ENCODE measurements around the gene LACTBL1. TPM values are rescaled to one million over a fixed set of nuclear protein-coding genes. Genes with fewer than 3 reads are reported as not detected.
A peak's percentile ranks its signal among the peaks of the same experiment; 100 is the strongest.

The LACTBL1 gene
- total and polyA plus RNA-seq, 2 donors (not counting 1 experiment from before 2014, with no cell fraction given): not detected

DNA sequence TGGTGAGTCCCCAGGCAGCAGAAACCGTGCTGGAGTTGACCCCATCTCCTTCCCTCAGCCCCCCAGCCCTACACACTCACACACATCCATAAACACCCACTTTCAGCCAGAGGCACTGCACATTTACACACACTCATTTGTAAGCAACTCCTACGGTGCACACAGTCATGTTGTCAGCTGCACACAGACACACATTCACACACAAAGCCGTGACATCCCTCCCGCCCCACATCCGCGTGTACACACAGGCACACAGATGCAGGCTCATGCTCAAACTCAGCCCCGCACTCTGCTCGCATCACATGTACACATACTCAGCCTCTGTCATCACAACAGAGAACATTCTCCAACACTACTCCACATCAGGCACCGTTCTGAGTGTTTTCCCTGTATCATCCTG lies 47.6 kb downstream of the LACTBL1 start:
- Histone ChIP-seq H4K20me1 (ENCODE audit: control insufficient read depth, extremely low read depth, insufficient read depth, low read length) (no peaks in the 10 kb centered on the region), H3K36me3 (ENCODE audit: control insufficient read depth, insufficient read depth, low read length) (no peaks in the 10 kb centered on the region), H3K4me3 (replicated peaks in 1 of 4; ENCODE audit: control extremely low read depth in 1 of 4, insufficient read depth in 1 of 4, low read depth in 3 of 4, low read length in 4 of 4) (no peak overlapping the region), H3K9ac (ENCODE audit: insufficient read depth, low read length) (no peak overlapping the region), H3K4me2 (ENCODE audit: extremely low read depth, insufficient read depth, low read length) (no peak overlapping the region), H3K9me3 (ENCODE audit: control insufficient read depth, insufficient read depth, low read depth, low read length) (peaks cover 2% of the 10 kb centered on the region), H3K27ac (ENCODE audit: insufficient read depth, low read length) (no peak overlapping the region), H3K4me1 (ENCODE audit: control insufficient read depth, extremely low read depth, insufficient read depth, low read length) (no peaks in the 10 kb centered on the region), H3K27me3 (ENCODE audit: control insufficient read depth, insufficient read depth, low read length) (peaks cover 10% of the 10 kb centered on the region), H3K79me2 (ENCODE audit: control insufficient read depth, insufficient read depth, low read length) (no peaks in the 10 kb centered on the region), H2AFZ (ENCODE audit: low read length) (no peak overlapping the region)
- no peak for DNase-seq (ENCODE audit: low read depth in 2 of 2)
- TF ChIP-seq, protein P1, sequence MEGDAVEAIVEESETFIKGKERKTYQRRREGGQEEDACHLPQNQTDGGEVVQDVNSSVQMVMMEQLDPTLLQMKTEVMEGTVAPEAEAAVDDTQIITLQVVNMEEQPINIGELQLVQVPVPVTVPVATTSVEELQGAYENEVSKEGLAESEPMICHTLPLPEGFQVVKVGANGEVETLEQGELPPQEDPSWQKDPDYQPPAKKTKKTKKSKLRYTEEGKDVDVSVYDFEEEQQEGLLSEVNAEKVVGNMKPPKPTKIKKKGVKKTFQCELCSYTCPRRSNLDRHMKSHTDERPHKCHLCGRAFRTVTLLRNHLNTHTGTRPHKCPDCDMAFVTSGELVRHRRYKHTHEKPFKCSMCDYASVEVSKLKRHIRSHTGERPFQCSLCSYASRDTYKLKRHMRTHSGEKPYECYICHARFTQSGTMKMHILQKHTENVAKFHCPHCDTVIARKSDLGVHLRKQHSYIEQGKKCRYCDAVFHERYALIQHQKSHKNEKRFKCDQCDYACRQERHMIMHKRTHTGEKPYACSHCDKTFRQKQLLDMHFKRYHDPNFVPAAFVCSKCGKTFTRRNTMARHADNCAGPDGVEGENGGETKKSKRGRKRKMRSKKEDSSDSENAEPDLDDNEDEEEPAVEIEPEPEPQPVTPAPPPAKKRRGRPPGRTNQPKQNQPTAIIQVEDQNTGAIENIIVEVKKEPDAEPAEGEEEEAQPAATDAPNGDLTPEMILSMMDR (conservative IDR thresholded peaks at IDR 0.05 in 1 of 2, IDR thresholded peaks at IDR 0.05 in 1 of 2; ENCODE audit: low read depth in 1 of 2, low read length in 2 of 2): no peak
- no peak for TF ChIP-seq EZH2 (IDR thresholded peaks at IDR 0.05; ENCODE audit: low read length, missing control alignments)

DNA sequence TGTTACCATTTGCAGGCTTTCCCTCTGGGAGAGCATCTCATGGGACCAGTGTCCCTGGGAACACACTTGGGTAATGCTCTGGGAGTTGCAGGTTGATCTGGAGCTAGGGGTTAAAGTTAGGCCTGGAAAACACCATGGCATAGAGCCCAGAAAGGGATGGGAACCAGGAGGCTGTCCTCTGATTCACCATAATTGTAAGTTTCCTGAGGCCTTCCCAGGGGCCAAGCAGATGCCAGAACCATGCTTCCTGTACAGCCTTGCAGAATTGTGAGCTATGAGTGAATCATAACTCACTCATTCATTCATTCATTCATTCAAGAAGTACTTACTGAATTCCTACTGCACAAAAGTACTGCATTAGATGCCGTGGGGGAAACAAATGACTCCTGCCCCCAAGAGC lies 50.0 kb downstream of the LACTBL1 start:
- Histone ChIP-seq H3K27me3 (ENCODE audit: control insufficient read depth, insufficient read depth, low read length) (peaks cover 5% of the 10 kb centered on the region), H3K36me3 (ENCODE audit: control insufficient read depth, insufficient read depth, low read length) (no peaks in the 10 kb centered on the region), H3K4me3 (replicated peaks in 1 of 4; ENCODE audit: control extremely low read depth in 1 of 4, insufficient read depth in 1 of 4, low read depth in 3 of 4, low read length in 4 of 4) (no peak overlapping the region), H3K9ac (ENCODE audit: insufficient read depth, low read length) (no peak overlapping the region), H3K4me2 (ENCODE audit: extremely low read depth, insufficient read depth, low read length) (no peak overlapping the region), H3K9me3 (ENCODE audit: control insufficient read depth, insufficient read depth, low read depth, low read length) (peaks cover 2% of the 10 kb centered on the region), H2AFZ (ENCODE audit: low read length) (no peak overlapping the region), H3K79me2 (ENCODE audit: control insufficient read depth, insufficient read depth, low read length) (no peaks in the 10 kb centered on the region), H3K4me1 (ENCODE audit: control insufficient read depth, extremely low read depth, insufficient read depth, low read length) (no peaks in the 10 kb centered on the region), H4K20me1 (ENCODE audit: control insufficient read depth, extremely low read depth, insufficient read depth, low read length) (no peaks in the 10 kb centered on the region), H3K27ac (ENCODE audit: insufficient read depth, low read length) (no peak overlapping the region)
- DNase-seq (ENCODE audit: low read depth in 2 of 2): peak; percentile 8 to 26
- TF ChIP-seq EZH2 (IDR thresholded peaks at IDR 0.05; ENCODE audit: low read length, missing control alignments): no peak
- TF ChIP-seq, protein P1 (conservative IDR thresholded peaks at IDR 0.05 in 1 of 2, IDR thresholded peaks at IDR 0.05 in 1 of 2; ENCODE audit: low read depth in 1 of 2, low read length in 2 of 2): no peak

DNA sequence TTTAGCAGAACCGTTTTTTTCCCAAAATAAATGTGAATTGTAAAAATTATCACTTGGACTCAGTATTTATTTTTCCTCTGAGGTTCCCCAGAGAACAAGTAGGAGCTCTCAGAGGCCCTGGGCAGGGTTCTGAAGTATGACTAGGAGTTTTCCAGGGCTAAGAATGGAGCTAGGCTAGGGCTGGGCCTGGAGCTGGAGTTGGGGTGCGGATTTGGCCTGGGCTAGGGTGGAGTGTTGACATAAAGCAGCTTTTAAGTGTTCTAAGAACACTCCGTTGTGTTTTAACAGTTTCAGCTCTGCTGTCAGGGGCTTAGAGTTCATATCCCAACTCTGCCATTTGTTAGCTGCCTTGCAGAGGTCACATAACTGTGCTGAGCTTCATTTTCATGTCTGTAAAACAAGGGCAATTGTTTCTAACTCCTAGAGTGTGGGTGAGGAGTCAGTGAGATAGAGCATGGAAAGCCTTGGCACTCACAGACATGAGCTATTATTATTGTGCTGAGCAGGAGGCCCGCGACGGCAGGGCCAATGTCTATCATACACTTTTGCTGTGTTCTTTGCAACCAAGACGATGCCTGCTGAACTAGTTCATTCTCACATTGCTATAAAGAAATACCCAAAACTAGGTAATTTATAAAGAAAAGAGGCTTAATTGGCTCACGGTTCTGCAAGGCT lies 51.1 kb downstream of the LACTBL1 start:
- Histone ChIP-seq H3K4me3 (replicated peaks in 1 of 4; ENCODE audit: control extremely low read depth in 1 of 4, insufficient read depth in 1 of 4, low read depth in 3 of 4, low read length in 4 of 4) (no peak overlapping the region), H3K9ac (ENCODE audit: insufficient read depth, low read length) (no peak overlapping the region), H3K9me3 (ENCODE audit: control insufficient read depth, insufficient read depth, low read depth, low read length) (peaks cover 2% of the 10 kb centered on the region), H3K4me2 (ENCODE audit: extremely low read depth, insufficient read depth, low read length) (no peak overlapping the region), H3K36me3 (ENCODE audit: control insufficient read depth, insufficient read depth, low read length) (no peaks in the 10 kb centered on the region), H3K79me2 (ENCODE audit: control insufficient read depth, insufficient read depth, low read length) (no peaks in the 10 kb centered on the region), H4K20me1 (ENCODE audit: control insufficient read depth, extremely low read depth, insufficient read depth, low read length) (no peaks in the 10 kb centered on the region), H3K27me3 (ENCODE audit: control insufficient read depth, insufficient read depth, low read length) (peaks cover 4% of the 10 kb centered on the region), H3K27ac (ENCODE audit: insufficient read depth, low read length) (no peak overlapping the region), H3K4me1 (ENCODE audit: control insufficient read depth, extremely low read depth, insufficient read depth, low read length) (no peaks in the 10 kb centered on the region), H2AFZ (ENCODE audit: low read length) (no peak overlapping the region)
- no peak for DNase-seq (ENCODE audit: low read depth in 2 of 2)
- TF ChIP-seq, protein P1 (conservative IDR thresholded peaks at IDR 0.05 in 1 of 2, IDR thresholded peaks at IDR 0.05 in 1 of 2; ENCODE audit: low read depth in 1 of 2, low read length in 2 of 2): no peak
- no peak for TF ChIP-seq EZH2 (IDR thresholded peaks at IDR 0.05; ENCODE audit: low read length, missing control alignments)
